ENCODE results near the gene KCNQ1OT1. TPM values are rescaled to one million over a fixed set of nuclear protein-coding genes. Genes with fewer than 3 reads are reported as not detected.

Gene KCNQ1OT1
- total RNA-seq, 1 donor from 2014 or later = 2.3 TPM

DNA sequence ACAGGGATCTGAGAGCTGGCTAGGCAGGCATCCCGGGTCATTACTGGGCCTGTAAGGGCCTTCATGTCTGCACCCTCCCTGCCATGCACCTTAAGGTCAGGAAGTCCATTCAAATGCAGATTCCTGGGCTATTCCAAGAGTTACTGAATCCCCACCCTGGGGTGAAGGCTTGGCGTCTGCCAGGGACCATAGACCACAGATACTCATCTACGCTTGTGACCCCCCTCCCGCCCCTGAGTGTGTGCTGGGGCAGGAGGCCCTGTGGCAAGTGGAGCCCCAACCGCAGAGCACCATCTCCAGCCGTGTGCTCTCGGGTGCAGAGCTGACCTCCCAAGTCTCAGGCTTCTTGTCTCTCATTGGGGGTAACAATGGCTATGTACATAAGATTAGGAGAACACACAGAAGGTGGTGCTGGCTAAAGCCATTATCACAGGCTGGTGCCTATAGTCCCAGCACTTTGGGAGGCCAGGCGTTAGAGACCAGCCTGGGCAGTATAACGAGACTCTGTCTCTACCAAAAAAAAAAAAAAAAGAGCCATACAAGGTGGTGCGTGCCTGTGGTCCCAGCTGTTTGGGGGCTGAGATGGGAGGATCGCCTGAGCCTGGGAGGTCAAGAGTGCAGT, 19.1 kb upstream of the KCNQ1OT1 start:
- Histone ChIP-seq H3K4me1 (peaks cover 42% of the 10 kb centered on the region), H3K27ac (no peak overlapping the region), H3K36me3 (no peaks in the 10 kb centered on the region), H3K4me3 (no peak overlapping the region), H2AFZ (replicated peaks) (no peak overlapping the region), H3K79me2 (ENCODE audit: low read depth) (no peaks in the 10 kb centered on the region), H4K20me1 (ENCODE audit: low read depth) (peaks cover 10% of the 10 kb centered on the region), H3K27me3 (peaks cover 94% of the 10 kb centered on the region), H3K9ac (no peak overlapping the region), H3K9me3 (ENCODE audit: low read depth) (no peaks in the 10 kb centered on the region), H3F3A (ENCODE audit: low read depth) (peaks cover 30% of the 10 kb centered on the region), H3K4me2 (no peak overlapping the region)
- peak; percentile 45 for DNase-seq (ENCODE audit: low spot score)
- H3K36me3 Mint-ChIP-seq = no peaks in the 10 kb centered on the region
- peak overlapping the region; percentile 34 for H3K4me3 Mint-ChIP-seq
- H3K9me3 Mint-ChIP-seq = no peaks in the 10 kb centered on the region
- H3K4me1 Mint-ChIP-seq = peaks cover 50% of the 10 kb centered on the region
- H3K27ac Mint-ChIP-seq = no peak overlapping the region
- TF ChIP-seq EZH2 (IDR thresholded peaks at IDR 0.05) (no peak), CTCF (IDR thresholded peaks at IDR 0.05) (no peak), EZH2phosphoT487 (IDR thresholded peaks at IDR 0.05) (no peak)
- peaks cover 35% of the 10 kb centered on the region for H3K27me3 Mint-ChIP-seq (ENCODE audit: insufficient read depth, low read depth)

- peaks cover 94% of the 10 kb centered on the region for H3K27me3 ChIP-seq
- no peaks in the 10 kb centered on the region for H3K36me3 Mint-ChIP-seq
Measured at GRCh38 chr11:2717561-2718325, 17.9 kb upstream of the KCNQ1OT1 start.

DNA sequence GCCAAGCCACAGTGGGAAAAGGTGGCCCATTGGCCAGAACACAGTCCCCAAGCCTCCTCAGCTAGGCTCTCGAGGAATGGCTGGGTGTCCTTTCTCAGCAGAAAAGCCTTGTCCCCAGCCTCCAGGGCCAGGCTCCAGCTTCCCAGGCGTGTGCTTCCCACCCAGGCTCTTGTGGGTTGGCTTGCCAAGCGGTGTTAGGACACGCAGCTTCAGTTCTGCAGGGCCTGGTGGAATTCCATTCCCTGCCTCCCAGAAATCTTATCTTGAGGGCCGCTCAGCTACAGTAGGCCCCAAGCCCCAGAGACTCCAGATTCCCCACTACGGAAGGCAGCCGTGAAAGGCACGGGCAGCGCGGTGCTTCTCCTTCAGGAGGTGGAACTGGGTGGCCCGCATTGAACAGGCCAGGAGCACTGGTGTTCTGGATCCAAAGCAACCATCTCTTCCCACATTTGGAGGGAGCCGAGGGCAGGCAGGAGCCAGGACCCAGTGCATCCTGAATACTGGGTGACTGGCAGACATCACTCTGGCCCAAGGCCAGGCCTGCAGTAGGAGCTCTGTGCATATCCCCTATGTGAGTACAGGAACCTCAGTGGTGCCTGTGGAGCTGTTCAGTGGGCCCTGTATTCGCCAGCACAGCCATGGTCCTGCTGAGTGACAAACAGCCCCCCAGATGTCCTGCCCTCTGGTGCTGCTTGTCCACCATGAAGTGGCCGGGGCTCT, 16.7 kb upstream of the KCNQ1OT1 start:
- no peak overlapping the region for H3K4me3 ChIP-seq
- peaks cover 1% of the 10 kb centered on the region for H3K9me3 Mint-ChIP-seq

More at GRCh38 chr11:2717561-2718325, 17.9 kb upstream of the KCNQ1OT1 start:
- no peaks in the 10 kb centered on the region for H3K9me3 ChIP-seq (ENCODE audit: low read depth)
- H4K20me1 ChIP-seq (ENCODE audit: low read depth) = peaks cover 10% of the 10 kb centered on the region
- no peak overlapping the region for H3K4me3 ChIP-seq
- H3K79me2 ChIP-seq (ENCODE audit: low read depth) = no peaks in the 10 kb centered on the region
- H3K9ac ChIP-seq = no peak overlapping the region
- TF ChIP-seq EZH2phosphoT487 (IDR thresholded peaks at IDR 0.05) (no peak), EZH2 (IDR thresholded peaks at IDR 0.05) (no peak), CTCF (IDR thresholded peaks at IDR 0.05) (no peak)
- no peak overlapping the region for H3K4me3 Mint-ChIP-seq
- peaks cover 42% of the 10 kb centered on the region for H3K4me1 ChIP-seq
- H3K27ac ChIP-seq = no peak overlapping the region
- H3K27ac Mint-ChIP-seq = peak overlapping the region; percentile 58
- H3K4me1 Mint-ChIP-seq = peaks cover 46% of the 10 kb centered on the region
- no peak overlapping the region for H3K4me2 ChIP-seq
- H3F3A ChIP-seq (ENCODE audit: low read depth) = peaks cover 30% of the 10 kb centered on the region
- peaks cover 35% of the 10 kb centered on the region for H3K27me3 Mint-ChIP-seq (ENCODE audit: insufficient read depth, low read depth)
- no peaks in the 10 kb centered on the region for H3K9me3 Mint-ChIP-seq
- no peaks in the 10 kb centered on the region for H3K36me3 ChIP-seq
- no peak overlapping the region for H2AFZ ChIP-seq (replicated peaks)
- DNase-seq (ENCODE audit: low spot score) = no peak

More for the DNA sequence above, 16.7 kb upstream of the KCNQ1OT1 start:
- TF ChIP-seq CTCF (IDR thresholded peaks at IDR 0.05) (no peak), EZH2 (IDR thresholded peaks at IDR 0.05) (no peak), EZH2phosphoT487 (IDR thresholded peaks at IDR 0.05) (no peak)
- peaks cover 10% of the 10 kb centered on the region for H4K20me1 ChIP-seq (ENCODE audit: low read depth)
- peaks cover 24% of the 10 kb centered on the region for H3F3A ChIP-seq (ENCODE audit: low read depth)
- peaks cover 35% of the 10 kb centered on the region for H3K4me1 Mint-ChIP-seq
- H3K4me2 ChIP-seq = no peak overlapping the region
- H3K27ac Mint-ChIP-seq = no peak overlapping the region
- H3K4me3 Mint-ChIP-seq = no peak overlapping the region
- no peaks in the 10 kb centered on the region for H3K79me2 ChIP-seq (ENCODE audit: low read depth)
- no peak for DNase-seq (ENCODE audit: low spot score)
- H3K27me3 Mint-ChIP-seq (ENCODE audit: insufficient read depth, low read depth) = peaks cover 30% of the 10 kb centered on the region
- H3K9me3 ChIP-seq (ENCODE audit: low read depth) = no peaks in the 10 kb centered on the region
- peaks cover 94% of the 10 kb centered on the region for H3K27me3 ChIP-seq
- H3K27ac ChIP-seq = no peak overlapping the region
- H3K36me3 ChIP-seq = no peaks in the 10 kb centered on the region
- no peak overlapping the region for H2AFZ ChIP-seq (replicated peaks)
- H3K4me1 ChIP-seq = peaks cover 33% of the 10 kb centered on the region
- H3K36me3 Mint-ChIP-seq = no peaks in the 10 kb centered on the region
- no peak overlapping the region for H3K9ac ChIP-seq
